GM18873 (cell line): ENCODE results near the gene FBXO5.
A peak's percentile ranks its signal among the peaks of the same experiment; 100 is the strongest.
"Not testable (repeated sequence)": the region's sequence is repeated elsewhere in the genome, so short reads cannot be mapped to it uniquely, and the experiment has no call there.

Experiments
- ATAC-seq: cut with Tn5 transposase; IDR thresholded peaks from one replicate; pipeline ENCODE4 v1.9.1; 2021; ENCODE audit warnings: mild to moderate bottlenecking, moderate library complexity, moderate number of reproducible peaks; ENCODE audit not compliant: unreplicated experiment, low FRiP score

The FBXO5 gene

GRCh38 chr6:152982904-152983636 lies at the start of gene FBXO5:
Gene FBXO5, minus strand, starts transcription at chr6:152983041. Its CDS starts 82 bp downstream, at chr6:152982959.
- peak; percentile 81 for ATAC-seq

- no peak for ATAC-seq
Measured at GRCh38 chr6:153032255-153032882, 49.5 kb upstream of the FBXO5 start.

DNA sequence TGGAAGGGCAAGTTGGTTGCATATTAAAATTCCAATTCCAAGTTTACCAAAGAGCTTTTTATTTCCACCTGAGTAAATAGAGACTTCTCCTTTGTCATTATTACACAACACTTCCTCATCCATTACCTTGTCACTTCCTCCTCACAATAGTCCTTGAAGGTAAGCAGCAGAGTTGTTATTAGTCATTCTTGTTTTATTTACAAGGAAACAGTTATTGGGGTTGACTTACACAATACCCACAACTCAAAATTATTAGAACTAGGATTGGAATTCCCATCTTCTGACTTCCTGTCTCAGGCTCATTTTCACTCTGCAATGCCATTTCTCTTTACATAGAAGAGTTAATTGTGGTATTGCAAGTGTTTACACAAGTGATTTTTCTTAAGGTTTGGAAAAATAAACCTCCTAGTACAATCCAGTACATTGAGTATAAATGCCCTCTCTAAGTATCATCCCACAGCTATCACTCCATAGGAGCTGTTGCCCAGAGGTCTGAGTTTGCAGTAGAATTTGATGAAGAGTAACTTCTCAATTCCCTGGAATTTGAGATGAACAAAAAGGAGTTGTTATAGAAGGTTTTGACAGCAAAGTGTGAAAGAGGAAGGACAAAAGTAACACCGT lies 48.6 kb upstream of the FBXO5 start:
- no peak for ATAC-seq

DNA sequence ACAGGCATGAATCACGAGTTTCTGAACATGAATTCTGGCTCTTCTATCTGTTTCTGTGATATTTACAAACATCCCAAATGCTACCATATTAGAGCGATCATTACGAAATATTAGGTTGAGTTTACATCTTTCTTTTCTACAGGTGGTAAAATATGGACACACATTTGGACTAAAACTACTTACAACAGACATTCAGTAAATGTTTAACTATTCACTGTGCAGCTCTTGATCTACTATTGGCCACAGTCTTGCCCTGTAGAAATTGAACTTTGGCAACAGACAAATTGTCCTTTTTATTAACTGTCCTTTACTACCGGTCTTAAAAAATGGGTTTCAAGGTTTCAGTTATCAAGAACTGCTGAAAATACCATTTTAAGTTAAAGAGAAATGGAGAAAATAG lies 46.1 kb upstream of the FBXO5 start:
- ATAC-seq = no peak

GRCh38 chr6:153028286-153028685 lies 45.4 kb upstream of the FBXO5 start:
- no peak for ATAC-seq

DNA sequence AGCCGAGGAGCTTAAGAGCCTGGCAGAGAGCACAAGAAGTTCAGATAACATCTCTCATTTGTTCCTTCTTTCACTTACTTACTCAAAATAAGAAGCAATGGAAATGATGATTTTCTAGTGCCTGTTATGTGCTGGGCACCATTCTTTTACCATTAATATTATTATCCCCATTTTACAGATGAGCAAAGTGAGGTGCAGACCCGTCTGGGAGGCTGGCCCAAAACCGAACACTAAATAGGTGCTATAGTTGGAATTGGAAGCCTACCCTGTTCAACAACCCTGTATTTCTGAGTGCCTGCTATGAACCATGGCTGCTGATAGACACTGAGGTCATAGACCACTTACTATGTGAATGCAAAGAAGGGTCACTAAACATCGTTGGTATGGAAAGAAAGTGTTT lies 44.6 kb upstream of the FBXO5 start:
- no peak for ATAC-seq

- ATAC-seq = no peak
Measured at GRCh38 chr6:153024709-153025017, 41.8 kb upstream of the FBXO5 start.

DNA sequence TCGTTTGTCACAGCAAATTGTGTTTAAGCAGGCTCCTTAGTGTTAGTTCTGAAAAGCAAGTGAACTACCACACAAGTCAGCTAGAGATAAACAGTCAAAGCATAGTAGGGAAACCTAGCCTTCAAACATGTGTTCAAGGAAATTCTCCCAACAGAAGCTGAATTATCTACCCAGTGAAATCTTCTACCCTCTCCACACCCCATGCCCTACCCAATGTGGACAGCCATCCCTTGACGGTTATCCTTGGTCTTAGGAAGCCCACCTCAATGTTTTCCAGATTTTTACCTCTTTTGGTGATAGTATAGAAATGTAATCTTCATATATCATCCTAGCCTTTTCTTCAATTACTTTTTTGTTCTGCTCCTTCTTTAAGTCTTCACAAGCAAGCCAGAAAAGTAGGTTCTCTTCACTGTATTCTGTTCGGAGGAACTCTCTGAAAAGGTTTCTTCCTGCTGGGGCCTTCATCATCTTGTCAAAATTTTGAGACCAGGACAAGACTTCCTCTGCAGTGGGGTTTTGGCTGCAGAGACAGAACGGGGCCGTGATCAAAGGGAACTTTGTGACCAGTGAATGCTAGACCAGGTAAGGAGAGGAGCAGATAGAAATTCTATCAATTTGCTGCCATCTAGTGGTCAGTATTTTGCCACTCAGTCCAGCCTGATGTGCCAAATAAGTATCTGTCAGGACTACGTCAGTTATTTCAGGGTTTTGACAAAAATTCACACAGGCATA lies 41.3 kb upstream of the FBXO5 start:
- ATAC-seq = peak; percentile 97

- ATAC-seq = no peak
Measured at GRCh38 chr6:153018355-153018754, 35.5 kb upstream of the FBXO5 start.

GRCh38 chr6:153016846-153017245 lies 34.0 kb upstream of the FBXO5 start:
- no peak for ATAC-seq

GRCh38 chr6:153015094-153015640 lies 32.3 kb upstream of the FBXO5 start:
- ATAC-seq = no peak

DNA sequence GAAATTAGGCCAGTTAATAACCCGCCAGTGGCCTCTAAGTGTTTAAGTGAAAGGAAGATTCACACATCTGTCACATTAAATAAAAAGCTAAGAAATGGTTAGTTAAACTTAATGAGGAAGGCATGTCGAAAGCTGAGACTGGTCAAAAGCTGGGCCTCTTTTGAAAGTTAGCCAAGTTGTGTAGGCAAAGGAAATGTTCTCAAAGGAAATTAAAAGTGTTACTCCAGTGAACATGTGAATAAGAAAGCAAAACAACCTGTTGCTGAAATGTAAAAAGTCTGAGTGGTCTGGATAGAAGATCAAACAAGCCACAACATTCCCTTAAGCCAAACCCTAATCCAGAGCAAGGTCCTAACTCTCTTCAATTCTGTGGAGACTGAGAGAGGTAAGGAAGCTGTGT lies 30.6 kb upstream of the FBXO5 start:
- no peak for ATAC-seq

DNA sequence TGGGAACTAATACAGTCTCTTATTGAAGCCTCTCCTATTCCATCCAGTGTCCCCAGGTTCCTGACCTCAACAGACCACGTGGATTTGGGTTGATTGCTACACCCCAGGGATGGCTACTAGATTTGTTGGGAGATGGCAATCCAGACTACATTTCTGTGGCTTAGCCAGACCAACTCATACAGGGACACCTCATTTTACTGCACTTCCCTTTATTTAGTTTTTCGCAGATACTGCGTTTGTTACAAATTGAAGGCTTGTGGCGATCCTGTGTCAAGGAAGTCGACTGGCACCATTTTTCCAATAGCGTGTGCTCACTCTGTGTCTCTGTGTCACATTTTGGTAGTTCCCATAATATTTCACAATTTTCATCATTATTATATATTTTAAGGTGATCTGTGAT lies 30.0 kb upstream of the FBXO5 start:
- no peak for ATAC-seq

- no peak for ATAC-seq
Measured at GRCh38 chr6:153003366-153003690, 20.5 kb upstream of the FBXO5 start.

- ATAC-seq = peak; percentile 96
Measured at GRCh38 chr6:153002613-153003365, 19.9 kb upstream of the FBXO5 start, which contains the start of gene MTRF1L. Gene MTRF1L, minus strand, starts transcription at chr6:153002709. Its CDS starts 24 bp downstream, at chr6:153002685.

DNA sequence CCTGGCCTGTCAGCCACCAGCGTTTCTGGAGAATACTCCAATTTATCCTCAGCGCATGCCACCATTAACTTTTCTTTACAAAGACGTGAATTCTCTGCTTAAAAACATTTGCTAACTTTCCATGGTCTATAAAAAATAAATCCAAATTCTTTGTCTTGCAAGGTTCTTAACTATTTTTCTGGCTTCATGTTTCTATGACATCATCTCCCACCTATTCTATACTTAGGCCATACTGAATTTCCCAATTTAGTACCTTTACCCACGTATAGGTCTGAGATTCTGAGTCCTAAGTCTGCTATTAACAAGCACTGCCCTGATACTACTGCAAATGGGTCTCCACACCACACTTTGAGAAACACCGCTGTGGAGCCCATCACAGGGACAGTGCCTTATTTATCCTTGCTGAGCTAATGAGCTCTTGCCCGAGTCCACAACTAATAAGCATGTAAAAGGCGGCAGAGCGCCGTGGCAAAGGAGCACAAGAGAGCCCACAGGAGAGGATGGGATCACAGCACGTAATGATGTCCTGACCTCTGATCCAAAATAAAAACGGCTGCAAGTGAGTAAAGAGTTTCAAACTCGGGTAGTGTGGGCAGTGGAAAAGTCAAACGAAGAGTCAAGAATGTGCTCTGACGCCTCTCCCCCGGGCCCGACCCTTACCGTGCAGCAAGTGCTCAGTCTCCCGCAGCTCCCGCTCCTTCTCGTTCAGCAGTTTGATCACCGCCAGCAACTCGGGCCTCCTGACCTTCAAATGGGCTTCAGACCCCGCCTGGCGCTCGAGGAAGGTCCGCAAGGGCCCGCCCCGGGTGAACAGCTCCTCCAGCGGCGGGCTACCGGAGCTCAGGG lies 19.1 kb upstream of the FBXO5 start:
- ATAC-seq = peak; percentile 8

GRCh38 chr6:153000790-153001189 lies 17.9 kb upstream of the FBXO5 start:
- ATAC-seq = not testable (repeated sequence)

DNA sequence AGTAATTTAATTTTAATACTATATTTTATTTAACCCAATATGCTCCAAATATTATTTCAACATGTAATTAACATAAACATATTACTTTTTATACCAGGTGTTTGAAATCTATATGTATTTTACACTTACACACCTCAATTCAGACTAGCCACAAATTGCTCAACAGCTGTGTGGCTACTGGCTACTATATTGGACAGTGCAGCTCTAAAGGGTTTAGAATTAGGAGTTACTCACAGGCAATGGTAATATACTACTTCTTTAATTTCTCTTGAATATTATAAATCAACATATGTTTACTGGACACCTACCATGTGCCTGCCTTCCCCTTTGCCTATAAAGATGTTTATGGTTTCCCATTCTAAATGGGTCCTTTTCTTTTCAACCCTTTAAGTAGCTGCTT lies 17.4 kb upstream of the FBXO5 start:
- no peak for ATAC-seq

- not testable (repeated sequence) for ATAC-seq
Measured at GRCh38 chr6:152999538-152999937, 16.7 kb upstream of the FBXO5 start.
